Myometrial cell (primary cell): Measurements from ENCODE around the gene ARHGAP31. TPM values are rescaled to one million over a fixed set of nuclear protein-coding genes. Genes with fewer than 3 reads are reported as not detected.

Experiments used
- total RNA-seq: library from RNA; depleted of rRNA; stranded (reverse); fragments of >200 nt; gene quantifications from 2 replicates; pipeline ENCODE4 v1.2.3, GENCODE V29; 2015

Gene ARHGAP31, protein sequence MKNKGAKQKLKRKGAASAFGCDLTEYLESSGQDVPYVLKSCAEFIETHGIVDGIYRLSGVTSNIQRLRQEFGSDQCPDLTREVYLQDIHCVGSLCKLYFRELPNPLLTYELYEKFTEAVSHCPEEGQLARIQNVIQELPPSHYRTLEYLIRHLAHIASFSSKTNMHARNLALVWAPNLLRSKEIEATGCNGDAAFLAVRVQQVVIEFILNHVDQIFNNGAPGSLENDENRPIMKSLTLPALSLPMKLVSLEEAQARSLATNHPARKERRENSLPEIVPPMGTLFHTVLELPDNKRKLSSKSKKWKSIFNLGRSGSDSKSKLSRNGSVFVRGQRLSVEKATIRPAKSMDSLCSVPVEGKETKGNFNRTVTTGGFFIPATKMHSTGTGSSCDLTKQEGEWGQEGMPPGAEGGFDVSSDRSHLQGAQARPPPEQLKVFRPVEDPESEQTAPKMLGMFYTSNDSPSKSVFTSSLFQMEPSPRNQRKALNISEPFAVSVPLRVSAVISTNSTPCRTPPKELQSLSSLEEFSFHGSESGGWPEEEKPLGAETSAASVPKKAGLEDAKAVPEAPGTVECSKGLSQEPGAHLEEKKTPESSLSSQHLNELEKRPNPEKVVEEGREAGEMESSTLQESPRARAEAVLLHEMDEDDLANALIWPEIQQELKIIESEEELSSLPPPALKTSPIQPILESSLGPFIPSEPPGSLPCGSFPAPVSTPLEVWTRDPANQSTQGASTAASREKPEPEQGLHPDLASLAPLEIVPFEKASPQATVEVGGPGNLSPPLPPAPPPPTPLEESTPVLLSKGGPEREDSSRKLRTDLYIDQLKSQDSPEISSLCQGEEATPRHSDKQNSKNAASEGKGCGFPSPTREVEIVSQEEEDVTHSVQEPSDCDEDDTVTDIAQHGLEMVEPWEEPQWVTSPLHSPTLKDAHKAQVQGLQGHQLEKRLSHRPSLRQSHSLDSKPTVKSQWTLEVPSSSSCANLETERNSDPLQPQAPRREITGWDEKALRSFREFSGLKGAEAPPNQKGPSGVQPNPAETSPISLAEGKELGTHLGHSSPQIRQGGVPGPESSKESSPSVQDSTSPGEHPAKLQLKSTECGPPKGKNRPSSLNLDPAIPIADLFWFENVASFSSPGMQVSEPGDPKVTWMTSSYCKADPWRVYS (N-terminal part only)
- total RNA-seq, result 4.6 and 8.0 TPM in 2 replicates

GRCh38 chr3:119293871-119294695 is at the start of gene ARHGAP31:
Gene ARHGAP31 (plus strand): TSS chr3:119294383. CDS start chr3:119294905, 522 bp downstream.

GRCh38 chr3:119463171-119464169 is 169.3 kb downstream of the ARHGAP31 start, which contains the start of gene TMEM39A:
Gene TMEM39A (minus strand): TSS chr3:119463615. CDS start chr3:119462074, 1,541 bp downstream.

Other genes starting within 250 kb of the ARHGAP31 start
- gene TEX55, start 148.2 kb upstream of the ARHGAP31 start, total RNA-seq, result not detected in 2 replicates
- 0.53 TPM in 1 of 2 replicates, not detected in the other for gene UPK1B, start 120.8 kb upstream of the ARHGAP31 start, total RNA-seq
- gene B4GALT4, start 53.5 kb upstream of the ARHGAP31 start, total RNA-seq, result 38.8 and 41.5 TPM in 2 replicates
- gene TMEM39A, start 169.2 kb downstream of the ARHGAP31 start, total RNA-seq, result 45.0 and 62.2 TPM in 2 replicates
- 18.8 and 20.2 TPM in 2 replicates for gene POGLUT1, start 174.6 kb downstream of the ARHGAP31 start, total RNA-seq
- gene TIMMDC1, start 204.2 kb downstream of the ARHGAP31 start, total RNA-seq, result 53.2 and 61.7 TPM in 2 replicates